GM23338 (cell line): ENCODE results near the gene SGCD.

Experiments used
- CTCF ChIP-seq, 2 experiments: fragments of 200-600 bp in 1 of 2; sonication (generic) in 1 of 2; conservative IDR thresholded peaks; 2 replicates each; pipeline versions ENCODE4 v1.5.1 to v1.6.1; 2016 to 2017; ENCODE audit warnings: antibody characterized with exemption in 2 of 2, low read depth in 2 of 2, mild to moderate bottlenecking in 2 of 2, moderate library complexity in 1 of 2
- EZH2phosphoT487 ChIP-seq: fragments of 200-600 bp; sonication (generic); IDR thresholded peaks from one replicate; pipeline ENCODE4 v1.8.1; 2018; ENCODE audit warnings: antibody characterized with exemption; ENCODE audit not compliant: unreplicated experiment
- POLR2AphosphoS5 ChIP-seq: IDR thresholded peaks from 2 replicates; pipeline ENCODE4 v1.6.1; 2016; ENCODE audit warnings: antibody characterized with exemption, low read depth

GRCh38 chr5:156363861-156364260 is 36.9 kb downstream of the SGCD start:
- TF ChIP-seq CTCF (conservative IDR thresholded peaks at IDR 0.05; ENCODE audit: low read depth in 2 of 2) (no peak), POLR2AphosphoS5 (no peak), EZH2phosphoT487 (no peak)
